ENCODE results near the gene PLOD3. TPM values are rescaled to one million over a fixed set of nuclear protein-coding genes. Genes with fewer than 3 reads are reported as not detected.

PLOD3 gene
- total RNA-seq, 1 experiment from 2014 or later = 134 TPM

GRCh38 chr7:101179117-101179516 is 38.3 kb downstream of the PLOD3 start:
- no TSS peak for BruUV-seq (replicated peaks)
- Mint-ChIP-seq H3K4me1 (ENCODE audit: insufficient read depth, unreplicated experiment) (peaks cover 12% of the 10 kb centered on the region), H3K9me3 (ENCODE audit: unreplicated experiment) (no peaks in the 10 kb centered on the region), H3K4me3 (ENCODE audit: unreplicated experiment) (peak overlapping the region; percentile 46), H3K27me3 (ENCODE audit: insufficient read depth, unreplicated experiment) (peaks cover 37% of the 10 kb centered on the region), H3K27ac (ENCODE audit: low read depth, unreplicated experiment) (no peak overlapping the region), H3K36me3 (ENCODE audit: insufficient read depth, unreplicated experiment) (no peaks in the 10 kb centered on the region)
- no peak for TF ChIP-seq CTCF (IDR thresholded peaks at IDR 0.05; ENCODE audit: unreplicated experiment)
- no peak for DNase-seq (ENCODE audit: unreplicated experiment)
- intact Hi-C loops (cut with micrococcal nuclease) = no loop called here
- CTCF ChIA-PET = interaction anchor here (1.0 kb wide), 1 partner anchor 13 kb away, joined by 3 read pairs; no protein-coding TSS in a partner anchor
- POLR2A ChIA-PET = no interaction called here

GRCh38 chr7:101177644-101178043 is 39.7 kb downstream of the PLOD3 start:
- DNase-seq (ENCODE audit: unreplicated experiment) = no peak
- intact Hi-C loops (cut with micrococcal nuclease) = no loop called here
- H3K4me3 Mint-ChIP-seq (ENCODE audit: unreplicated experiment) = no peak overlapping the region
- peaks cover 11% of the 10 kb centered on the region for H3K4me1 Mint-ChIP-seq (ENCODE audit: insufficient read depth, unreplicated experiment)
- H3K27ac Mint-ChIP-seq (ENCODE audit: low read depth, unreplicated experiment) = no peak overlapping the region
- no TSS peak for BruUV-seq (replicated peaks)
- CTCF ChIA-PET = interaction anchor here (0.7 to 2.2 kb wide), 3 partner anchors 14 to 202 kb away, joined by 3 to 22 read pairs (median 3); no protein-coding TSS in a partner anchor
- peaks cover 51% of the 10 kb centered on the region for H3K27me3 Mint-ChIP-seq (ENCODE audit: insufficient read depth, unreplicated experiment)
- H3K9me3 Mint-ChIP-seq (ENCODE audit: unreplicated experiment) = no peaks in the 10 kb centered on the region
- TF ChIP-seq CTCF (IDR thresholded peaks at IDR 0.05; ENCODE audit: unreplicated experiment) = no peak
- POLR2A ChIA-PET = interaction anchor here (1.5 kb wide), 1 partner anchor 75 kb away, joined by 3 read pairs; no protein-coding TSS in a partner anchor
- no peaks in the 10 kb centered on the region for H3K36me3 Mint-ChIP-seq (ENCODE audit: insufficient read depth, unreplicated experiment)

GRCh38 chr7:101175664-101176063 is 41.7 kb downstream of the PLOD3 start:
- intact Hi-C loops (cut with micrococcal nuclease) = no loop called here
- ChIA-PET CTCF (interaction anchor here (2.2 kb wide), 1 partner anchor 16 kb away, joined by 22 read pairs; no protein-coding TSS in a partner anchor), POLR2A (no interaction called here)
- no peaks in the 10 kb centered on the region for H3K9me3 Mint-ChIP-seq (ENCODE audit: unreplicated experiment)
- no peaks in the 10 kb centered on the region for H3K36me3 Mint-ChIP-seq (ENCODE audit: insufficient read depth, unreplicated experiment)
- H3K27ac Mint-ChIP-seq (ENCODE audit: low read depth, unreplicated experiment) = no peak overlapping the region
- peaks cover 16% of the 10 kb centered on the region for H3K4me1 Mint-ChIP-seq (ENCODE audit: insufficient read depth, unreplicated experiment)
- DNase-seq (ENCODE audit: unreplicated experiment) = no peak
- no peak overlapping the region for H3K4me3 Mint-ChIP-seq (ENCODE audit: unreplicated experiment)
- peaks cover 66% of the 10 kb centered on the region for H3K27me3 Mint-ChIP-seq (ENCODE audit: insufficient read depth, unreplicated experiment)
- no TSS peak for BruUV-seq (replicated peaks)
- no peak for TF ChIP-seq CTCF (IDR thresholded peaks at IDR 0.05; ENCODE audit: unreplicated experiment)

- intact Hi-C loops (cut with micrococcal nuclease) = no loop called here
- Mint-ChIP-seq H3K4me3 (ENCODE audit: unreplicated experiment) (peak overlapping the region; percentile 61), H3K9me3 (ENCODE audit: unreplicated experiment) (no peaks in the 10 kb centered on the region), H3K36me3 (ENCODE audit: insufficient read depth, unreplicated experiment) (no peaks in the 10 kb centered on the region), H3K27me3 (ENCODE audit: insufficient read depth, unreplicated experiment) (peaks cover 69% of the 10 kb centered on the region), H3K27ac (ENCODE audit: low read depth, unreplicated experiment) (no peak overlapping the region), H3K4me1 (ENCODE audit: insufficient read depth, unreplicated experiment) (peaks cover 21% of the 10 kb centered on the region)
- BruUV-seq (replicated peaks) = no TSS peak
- ChIA-PET CTCF (interaction anchor here (0.5 to 1.9 kb wide), 9 partner anchors 10 to 108 kb away, joined by 3 to 16 read pairs (median 4); partner anchors contain the start of gene FIS1), POLR2A (interaction anchor here (0.6 to 1.9 kb wide), 6 partner anchors 9 to 222 kb away, joined by 3 to 7 read pairs (median 4); partner anchors contain the start of genes PLOD3, VGF and ZNHIT1)
- TF ChIP-seq CTCF (IDR thresholded peaks at IDR 0.05; ENCODE audit: unreplicated experiment) = no peak
- no peak for DNase-seq (ENCODE audit: unreplicated experiment)
These were observed 43.0 kb downstream of the PLOD3 start for GRCh38 chr7:101174322-101174854.
